NCI-H226 (cell line): Measurements from ENCODE around the gene BAZ2B.
A peak's percentile ranks its signal among the peaks of the same experiment; 100 is the strongest.

Experiments
- DNase-seq: peaks from one replicate; pipeline ENCODE4 v3.0.0-alpha.2; 2015

Gene BAZ2B

GRCh38 chr2:159525012-159525411, 91.3 kb downstream of the BAZ2B start:
- DNase-seq = no peak

GRCh38 chr2:159521272-159521671, 95.1 kb downstream of the BAZ2B start:
- DNase-seq = no peak

- no peak for DNase-seq
These were observed 97.9 kb downstream of the BAZ2B start for GRCh38 chr2:159518321-159519005.

- peak; percentile 6 for DNase-seq
These were observed 100.0 kb downstream of the BAZ2B start for GRCh38 chr2:159516241-159516758.

GRCh38 chr2:159515441-159515840, 100.9 kb downstream of the BAZ2B start:
- DNase-seq = no peak

GRCh38 chr2:159513745-159514144, 102.6 kb downstream of the BAZ2B start:
- no peak for DNase-seq

GRCh38 chr2:159508140-159508539, 108.2 kb downstream of the BAZ2B start:
- DNase-seq = no peak

- peak; percentile 53 for DNase-seq
These were observed 109.4 kb downstream of the BAZ2B start for GRCh38 chr2:159506764-159507440.

- no peak for DNase-seq
These were observed 110.1 kb downstream of the BAZ2B start for GRCh38 chr2:159506202-159506601.

GRCh38 chr2:159505196-159505595, 111.2 kb downstream of the BAZ2B start:
- DNase-seq = no peak

GRCh38 chr2:159501743-159502142, 114.6 kb downstream of the BAZ2B start:
- no peak for DNase-seq

- no peak for DNase-seq
These were observed 118.5 kb downstream of the BAZ2B start for GRCh38 chr2:159497847-159498246.

- peak; percentile 93 for DNase-seq
These were observed 119.1 kb downstream of the BAZ2B start for GRCh38 chr2:159497256-159497655.

- DNase-seq = no peak
These were observed 126.9 kb downstream of the BAZ2B start for GRCh38 chr2:159489476-159489875.

GRCh38 chr2:159484532-159484931, 131.8 kb downstream of the BAZ2B start:
- no peak for DNase-seq

- no peak for DNase-seq
These were observed 140.0 kb downstream of the BAZ2B start for GRCh38 chr2:159476329-159476728.

- no peak for DNase-seq
These were observed 140.6 kb downstream of the BAZ2B start for GRCh38 chr2:159475793-159476192.

- no peak for DNase-seq
These were observed 145.0 kb downstream of the BAZ2B start for GRCh38 chr2:159471340-159471739.

- DNase-seq = no peak
These were observed 148.1 kb downstream of the BAZ2B start for GRCh38 chr2:159468257-159468656.

- no peak for DNase-seq
These were observed 153.4 kb downstream of the BAZ2B start for GRCh38 chr2:159462961-159463360.

GRCh38 chr2:159462201-159462785, 154.1 kb downstream of the BAZ2B start:
- DNase-seq = no peak

- no peak for DNase-seq
These were observed 155.3 kb downstream of the BAZ2B start for GRCh38 chr2:159461076-159461475.

- DNase-seq = no peak
These were observed 156.1 kb downstream of the BAZ2B start for GRCh38 chr2:159460227-159460626.

- no peak for DNase-seq
These were observed 157.1 kb downstream of the BAZ2B start for GRCh38 chr2:159459279-159459678.
